Measurements from ENCODE around the gene SLC16A7.

Gene SLC16A7

GRCh38 chr12:59710964-59711363 lies 115.1 kb downstream of the SLC16A7 start:
- TF ChIP-seq, protein P1, sequence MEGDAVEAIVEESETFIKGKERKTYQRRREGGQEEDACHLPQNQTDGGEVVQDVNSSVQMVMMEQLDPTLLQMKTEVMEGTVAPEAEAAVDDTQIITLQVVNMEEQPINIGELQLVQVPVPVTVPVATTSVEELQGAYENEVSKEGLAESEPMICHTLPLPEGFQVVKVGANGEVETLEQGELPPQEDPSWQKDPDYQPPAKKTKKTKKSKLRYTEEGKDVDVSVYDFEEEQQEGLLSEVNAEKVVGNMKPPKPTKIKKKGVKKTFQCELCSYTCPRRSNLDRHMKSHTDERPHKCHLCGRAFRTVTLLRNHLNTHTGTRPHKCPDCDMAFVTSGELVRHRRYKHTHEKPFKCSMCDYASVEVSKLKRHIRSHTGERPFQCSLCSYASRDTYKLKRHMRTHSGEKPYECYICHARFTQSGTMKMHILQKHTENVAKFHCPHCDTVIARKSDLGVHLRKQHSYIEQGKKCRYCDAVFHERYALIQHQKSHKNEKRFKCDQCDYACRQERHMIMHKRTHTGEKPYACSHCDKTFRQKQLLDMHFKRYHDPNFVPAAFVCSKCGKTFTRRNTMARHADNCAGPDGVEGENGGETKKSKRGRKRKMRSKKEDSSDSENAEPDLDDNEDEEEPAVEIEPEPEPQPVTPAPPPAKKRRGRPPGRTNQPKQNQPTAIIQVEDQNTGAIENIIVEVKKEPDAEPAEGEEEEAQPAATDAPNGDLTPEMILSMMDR (IDR thresholded peaks at IDR 0.05; ENCODE audit: insufficient read depth, missing control alignments): no peak
- no peak for FAIRE-seq
- no peak for DNase-seq (ENCODE audit: insufficient read length, low spot score)

GRCh38 chr12:59715434-59715833 lies 119.6 kb downstream of the SLC16A7 start:
- TF ChIP-seq, protein P1 (IDR thresholded peaks at IDR 0.05; ENCODE audit: insufficient read depth, missing control alignments): no peak
- FAIRE-seq (no peak), DNase-seq (ENCODE audit: insufficient read length, low spot score) (no peak)

DNA sequence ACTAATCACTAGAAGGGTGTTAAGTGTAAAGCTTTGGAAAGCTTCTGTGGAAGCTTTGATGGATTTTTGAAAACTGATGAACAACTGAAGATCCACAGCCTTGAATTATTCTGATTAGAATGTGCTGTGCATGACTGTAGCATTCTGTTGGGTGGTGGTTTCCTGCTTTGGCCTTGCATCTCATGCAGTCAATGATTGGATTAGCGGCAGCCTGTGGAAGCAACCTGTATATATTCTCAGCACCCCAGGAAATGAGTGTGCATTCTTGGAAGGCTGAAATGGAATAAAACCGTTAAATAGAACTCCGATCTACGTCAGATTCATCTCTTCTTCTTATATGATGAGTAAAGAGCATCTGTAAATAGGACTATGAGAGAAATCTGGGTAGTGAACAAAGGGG lies 120.2 kb downstream of the SLC16A7 start:
- TF ChIP-seq, protein P1 (IDR thresholded peaks at IDR 0.05; ENCODE audit: insufficient read depth, missing control alignments): no peak
- FAIRE-seq (no peak), DNase-seq (ENCODE audit: insufficient read length, low spot score) (no peak)

GRCh38 chr12:59717436-59717835 lies 121.6 kb downstream of the SLC16A7 start:
- TF ChIP-seq, protein P1 (IDR thresholded peaks at IDR 0.05; ENCODE audit: insufficient read depth, missing control alignments): no peak
- no peak for DNase-seq (ENCODE audit: insufficient read length, low spot score)
- FAIRE-seq: no peak

DNA sequence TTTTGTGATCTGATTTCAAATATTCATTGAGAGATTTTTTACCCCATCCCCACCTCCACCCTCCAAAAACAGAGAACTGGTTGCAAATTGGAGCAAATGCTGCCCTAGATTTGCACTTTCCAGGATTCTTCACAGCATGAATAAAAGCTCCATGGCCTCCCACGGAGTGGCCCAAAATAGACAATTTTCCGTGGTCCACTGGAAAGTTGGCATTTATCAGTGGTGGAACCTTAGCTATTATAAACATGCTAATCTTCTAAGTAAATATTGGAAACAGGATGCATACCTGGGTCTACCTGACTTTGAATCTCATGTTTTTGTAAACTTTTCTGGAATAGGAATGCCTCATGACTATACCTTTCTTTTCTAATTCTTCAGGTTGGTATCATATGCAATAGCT lies 123.9 kb downstream of the SLC16A7 start:
- no peak for FAIRE-seq
- TF ChIP-seq, protein P1 (IDR thresholded peaks at IDR 0.05; ENCODE audit: insufficient read depth, missing control alignments): no peak
- DNase-seq (ENCODE audit: insufficient read length, low spot score): no peak

DNA sequence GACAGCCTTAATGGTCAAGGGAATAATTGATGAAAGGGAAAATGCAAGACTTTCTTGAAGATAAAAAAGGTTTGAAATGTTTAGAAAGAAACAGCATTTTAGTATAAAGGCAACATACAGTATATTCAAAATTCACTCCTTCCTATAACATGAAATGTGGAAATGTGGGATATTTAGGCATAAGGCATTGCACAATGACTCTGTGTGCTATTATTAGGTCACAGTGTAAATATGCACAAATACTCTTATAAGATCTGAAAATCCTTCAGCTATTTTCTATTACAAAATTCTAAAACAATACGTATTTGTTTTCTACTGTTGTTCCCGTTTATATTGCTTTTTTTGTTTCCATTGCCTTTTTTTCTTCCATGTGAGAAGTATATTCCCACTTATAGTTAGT lies 127.7 kb downstream of the SLC16A7 start:
- TF ChIP-seq, protein P1 (IDR thresholded peaks at IDR 0.05; ENCODE audit: insufficient read depth, missing control alignments): no peak
- DNase-seq (ENCODE audit: insufficient read length, low spot score) (no peak), FAIRE-seq (no peak)

- TF ChIP-seq, protein P1 (IDR thresholded peaks at IDR 0.05; ENCODE audit: insufficient read depth, missing control alignments): no peak
- DNase-seq (ENCODE audit: insufficient read length, low spot score) (no peak), FAIRE-seq (no peak)
Measured at GRCh38 chr12:59724011-59724695, 128.3 kb downstream of the SLC16A7 start.
